ENCODE measurements around the gene PARN.

DNA sequence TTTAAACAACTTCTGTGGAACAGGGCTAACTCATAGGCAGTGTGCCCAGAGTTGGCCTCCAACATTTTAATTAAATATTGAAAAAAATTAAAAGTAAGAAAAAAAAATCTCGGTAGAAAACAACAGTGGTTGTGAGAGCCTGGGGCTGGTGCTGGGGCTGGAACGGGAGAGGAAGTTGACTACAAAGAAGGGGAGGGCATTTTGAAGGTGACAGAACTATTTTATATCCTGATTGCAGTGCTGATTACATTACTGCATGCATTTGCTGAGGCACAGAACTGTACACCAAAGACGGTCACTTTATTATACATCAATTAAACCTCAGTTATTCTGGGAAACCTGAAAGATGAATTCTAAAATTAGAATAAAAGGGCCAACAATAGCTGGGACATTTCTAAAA is 142.5 kb downstream of the PARN start:
- TF ChIP-seq, protein P1, sequence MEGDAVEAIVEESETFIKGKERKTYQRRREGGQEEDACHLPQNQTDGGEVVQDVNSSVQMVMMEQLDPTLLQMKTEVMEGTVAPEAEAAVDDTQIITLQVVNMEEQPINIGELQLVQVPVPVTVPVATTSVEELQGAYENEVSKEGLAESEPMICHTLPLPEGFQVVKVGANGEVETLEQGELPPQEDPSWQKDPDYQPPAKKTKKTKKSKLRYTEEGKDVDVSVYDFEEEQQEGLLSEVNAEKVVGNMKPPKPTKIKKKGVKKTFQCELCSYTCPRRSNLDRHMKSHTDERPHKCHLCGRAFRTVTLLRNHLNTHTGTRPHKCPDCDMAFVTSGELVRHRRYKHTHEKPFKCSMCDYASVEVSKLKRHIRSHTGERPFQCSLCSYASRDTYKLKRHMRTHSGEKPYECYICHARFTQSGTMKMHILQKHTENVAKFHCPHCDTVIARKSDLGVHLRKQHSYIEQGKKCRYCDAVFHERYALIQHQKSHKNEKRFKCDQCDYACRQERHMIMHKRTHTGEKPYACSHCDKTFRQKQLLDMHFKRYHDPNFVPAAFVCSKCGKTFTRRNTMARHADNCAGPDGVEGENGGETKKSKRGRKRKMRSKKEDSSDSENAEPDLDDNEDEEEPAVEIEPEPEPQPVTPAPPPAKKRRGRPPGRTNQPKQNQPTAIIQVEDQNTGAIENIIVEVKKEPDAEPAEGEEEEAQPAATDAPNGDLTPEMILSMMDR (IDR thresholded peaks at IDR 0.05; ENCODE audit: control extremely low read depth in 1 of 3, insufficient read depth in 1 of 3, low read depth in 1 of 3, low read length in 3 of 3), result no peak
- TF ChIP-seq HDAC2 (IDR thresholded peaks at IDR 0.05; ENCODE audit: borderline replicate concordance in 1 of 2, low read depth in 2 of 2, low read length in 2 of 2), result no peak
- TF ChIP-seq SIN3A (conservative IDR thresholded peaks at IDR 0.05 in 1 of 2, IDR thresholded peaks at IDR 0.05 in 1 of 2; ENCODE audit: low read depth in 1 of 2, low read length in 2 of 2), result no peak
- no peak for TF ChIP-seq RNF2 (IDR thresholded peaks at IDR 0.05; ENCODE audit: borderline replicate concordance, low read depth, low read length, missing control alignments, poor library complexity, severe bottlenecking)
- TF ChIP-seq POLR2A (IDR thresholded peaks at IDR 0.05; ENCODE audit: control extremely low read depth in 1 of 2, low read depth in 2 of 2, low read length in 2 of 2), result no peak
- TF ChIP-seq POLR2AphosphoS5 (IDR thresholded peaks at IDR 0.05; ENCODE audit: low read depth, low read length), result no peak
- no peak for TF ChIP-seq JUND (IDR thresholded peaks at IDR 0.05; ENCODE audit: low read length)
- TF ChIP-seq EZH2 (IDR thresholded peaks at IDR 0.05; ENCODE audit: low read depth, low read length, severe bottlenecking), result no peak
- TF ChIP-seq, protein P2, sequence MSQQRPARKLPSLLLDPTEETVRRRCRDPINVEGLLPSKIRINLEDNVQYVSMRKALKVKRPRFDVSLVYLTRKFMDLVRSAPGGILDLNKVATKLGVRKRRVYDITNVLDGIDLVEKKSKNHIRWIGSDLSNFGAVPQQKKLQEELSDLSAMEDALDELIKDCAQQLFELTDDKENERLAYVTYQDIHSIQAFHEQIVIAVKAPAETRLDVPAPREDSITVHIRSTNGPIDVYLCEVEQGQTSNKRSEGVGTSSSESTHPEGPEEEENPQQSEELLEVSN (IDR thresholded peaks at IDR 0.05), result no peak
- TF ChIP-seq RFX5 (IDR thresholded peaks at IDR 0.05; ENCODE audit: borderline replicate concordance, low read depth, low read length), result no peak
- TF ChIP-seq JUN (IDR thresholded peaks at IDR 0.05; ENCODE audit: low read depth, low read length), result no peak
- TF ChIP-seq, protein P3, sequence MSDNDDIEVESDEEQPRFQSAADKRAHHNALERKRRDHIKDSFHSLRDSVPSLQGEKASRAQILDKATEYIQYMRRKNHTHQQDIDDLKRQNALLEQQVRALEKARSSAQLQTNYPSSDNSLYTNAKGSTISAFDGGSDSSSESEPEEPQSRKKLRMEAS (IDR thresholded peaks at IDR 0.05), result no peak
- TF ChIP-seq EP300 (IDR thresholded peaks at IDR 0.05; ENCODE audit: borderline replicate concordance in 1 of 2, low read depth in 2 of 2, low read length in 2 of 2), result no peak
- TF ChIP-seq YY1 (IDR thresholded peaks at IDR 0.05; ENCODE audit: low read depth, low read length), result no peak
